Mesendoderm (in vitro differentiated cells): ENCODE data around the gene CFAP20.

Experiments
- DNase-seq: peaks from one replicate; pipeline ENCODE4 v3.0.0; 2013
- H2AK5ac ChIP-seq: 2 replicates; pipeline ENCODE4 v1.6.1; 2013; ENCODE audit warnings: low read length, inconsistent platforms
- H2BK120ac ChIP-seq: 2 replicates; pipeline ENCODE4 v1.6.1; 2013; ENCODE audit warnings: low read depth, mild to moderate bottlenecking, low read length, moderate library complexity, mixed read lengths
- H2BK15ac ChIP-seq: replicated peaks from 2 replicates; pipeline ENCODE4 v1.6.1; 2013; ENCODE audit warnings: low read depth, mild to moderate bottlenecking, moderate library complexity
- H2BK5ac ChIP-seq: 2 replicates; pipeline ENCODE4 v1.6.1; 2013; ENCODE audit warnings: low read length, inconsistent platforms
- H3K18ac ChIP-seq: 2 replicates; pipeline ENCODE4 v1.6.1; 2013; ENCODE audit warnings: mild to moderate bottlenecking, low read length, mixed read lengths
- H3K23ac ChIP-seq: one replicate; pipeline ENCODE4 v1.6.1; 2013; ENCODE audit warnings: low read length
- H3K27ac ChIP-seq: 2 replicates; pipeline ENCODE4 v1.5.1; 2013; ENCODE audit warnings: low read depth, mild to moderate bottlenecking, inconsistent platforms, low read length, moderate library complexity
- H3K27me3 ChIP-seq: 2 replicates; pipeline ENCODE4 v1.6.1; 2013; ENCODE audit warnings: low read length, control low read depth, mild to moderate bottlenecking, inconsistent platforms; ENCODE audit not compliant: insufficient read depth, poor library complexity
- H3K36me3 ChIP-seq: 2 replicates; pipeline ENCODE4 v1.6.1; 2013; ENCODE audit warnings: low read length, inconsistent platforms; ENCODE audit not compliant: control insufficient read depth, insufficient read depth
- H3K4ac ChIP-seq: one replicate; pipeline ENCODE4 v1.6.1; 2013; ENCODE audit warnings: low read depth, mild to moderate bottlenecking, low read length, moderate library complexity
- H3K4me1 ChIP-seq: 2 replicates; pipeline ENCODE4 v1.6.1; 2013; ENCODE audit warnings: low read depth, low read length, inconsistent platforms; ENCODE audit not compliant: control insufficient read depth
- H3K4me2 ChIP-seq: 2 replicates; pipeline ENCODE4 v1.6.1; 2013; ENCODE audit warnings: low read length
- H3K4me3 ChIP-seq: 2 replicates; pipeline ENCODE4 v1.5.1; 2013; ENCODE audit warnings: mild to moderate bottlenecking, low read length
- H3K56ac ChIP-seq: one replicate; pipeline ENCODE4 v1.6.1; 2013; ENCODE audit warnings: low read length
- H3K79me1 ChIP-seq: 2 replicates; pipeline ENCODE4 v1.6.1; 2013; ENCODE audit warnings: low read length, inconsistent platforms
- H3K79me2 ChIP-seq: 2 replicates; pipeline ENCODE4 v1.6.1; 2013; ENCODE audit warnings: mild to moderate bottlenecking, low read length; ENCODE audit not compliant: control insufficient read depth, insufficient read depth
- H3K9ac ChIP-seq: 2 replicates; pipeline ENCODE4 v1.6.1; 2013; ENCODE audit warnings: low read length, inconsistent platforms
- H4K5ac ChIP-seq: one replicate; pipeline ENCODE4 v1.6.1; 2013; ENCODE audit warnings: low read length
- H4K8ac ChIP-seq: one replicate; pipeline ENCODE4 v1.6.1; 2013; ENCODE audit warnings: low read depth, mild to moderate bottlenecking, control low read depth, low read length, moderate library complexity
- WGBS: extraction: QIAGEN DNeasy Blood & Tissue Kit; methylation state at CpG from one replicate; pipeline ENCODE4 v1.1.7; 2013; ENCODE audit warnings: low lambda C conversion rate, missing lambda C conversion rate; ENCODE audit not compliant: insufficient coverage; ENCODE audit errors: extremely low coverage; 5-methylcytosine and 5-hydroxymethylcytosine counted together

The CFAP20 gene

GRCh38 chr16:58158725-58159124 is 29.5 kb upstream of the CFAP20 start:
- no peak overlapping the region for H4K5ac ChIP-seq
- no peak for DNase-seq
- no peaks in the 10 kb centered on the region for H3K79me1 ChIP-seq
- H2BK15ac ChIP-seq: no peak overlapping the region
- H3K27ac ChIP-seq: no peak overlapping the region
- H3K4me3 ChIP-seq: no peak overlapping the region
- H3K9ac ChIP-seq: no peak overlapping the region
- H2BK5ac ChIP-seq: no peak overlapping the region
- H3K79me2 ChIP-seq: no peaks in the 10 kb centered on the region
- no peaks in the 10 kb centered on the region for H3K27me3 ChIP-seq
- H3K4me1 ChIP-seq: no peaks in the 10 kb centered on the region
- H3K56ac ChIP-seq: no peak overlapping the region
- H3K36me3 ChIP-seq: peaks cover 5% of the 10 kb centered on the region
- no peak overlapping the region for H2AK5ac ChIP-seq
- no peak overlapping the region for H3K23ac ChIP-seq
- no peak overlapping the region for H4K8ac ChIP-seq
- H3K4me2 ChIP-seq: no peak overlapping the region
- no peak overlapping the region for H2BK120ac ChIP-seq
- WGBS: no CpG with 5 or more reads among the region's 3 CpGs
- no peak overlapping the region for H3K4ac ChIP-seq
- no peak overlapping the region for H3K18ac ChIP-seq

- H2BK15ac ChIP-seq: no peak overlapping the region
- H3K36me3 ChIP-seq: peaks cover 5% of the 10 kb centered on the region
- H3K9ac ChIP-seq: no peak overlapping the region
- H3K4ac ChIP-seq: no peak overlapping the region
- H3K27me3 ChIP-seq: no peaks in the 10 kb centered on the region
- no peaks in the 10 kb centered on the region for H3K79me2 ChIP-seq
- H4K5ac ChIP-seq: no peak overlapping the region
- H3K4me3 ChIP-seq: no peak overlapping the region
- no peak overlapping the region for H4K8ac ChIP-seq
- WGBS: no CpG with 5 or more reads among the region's 29 CpGs
- no peak overlapping the region for H3K23ac ChIP-seq
- no peak overlapping the region for H2BK5ac ChIP-seq
- no peak overlapping the region for H3K27ac ChIP-seq
- H3K4me1 ChIP-seq: no peaks in the 10 kb centered on the region
- DNase-seq: peak; percentile 10
- H2BK120ac ChIP-seq: no peak overlapping the region
- no peak overlapping the region for H3K18ac ChIP-seq
- no peak overlapping the region for H3K4me2 ChIP-seq
- no peaks in the 10 kb centered on the region for H3K79me1 ChIP-seq
- no peak overlapping the region for H3K56ac ChIP-seq
- no peak overlapping the region for H2AK5ac ChIP-seq
These were observed 28.9 kb upstream of the CFAP20 start for GRCh38 chr16:58157951-58158540.

GRCh38 chr16:58157239-58157638 is 28.1 kb upstream of the CFAP20 start:
- H3K4me1 ChIP-seq: no peaks in the 10 kb centered on the region
- H4K8ac ChIP-seq: no peak overlapping the region
- H2BK15ac ChIP-seq: no peak overlapping the region
- no peak overlapping the region for H2AK5ac ChIP-seq
- H3K79me2 ChIP-seq: no peaks in the 10 kb centered on the region
- H3K4me3 ChIP-seq: no peak overlapping the region
- no peak overlapping the region for H3K56ac ChIP-seq
- H3K23ac ChIP-seq: no peak overlapping the region
- H3K79me1 ChIP-seq: no peaks in the 10 kb centered on the region
- no peak overlapping the region for H2BK120ac ChIP-seq
- no peak overlapping the region for H3K4me2 ChIP-seq
- no CpG with 5 or more reads among the region's 2 CpGs for WGBS
- H3K27ac ChIP-seq: no peak overlapping the region
- no peak overlapping the region for H3K9ac ChIP-seq
- H4K5ac ChIP-seq: no peak overlapping the region
- no peak overlapping the region for H2BK5ac ChIP-seq
- no peak overlapping the region for H3K18ac ChIP-seq
- DNase-seq: no peak
- H3K36me3 ChIP-seq: peaks cover 3% of the 10 kb centered on the region
- H3K4ac ChIP-seq: no peak overlapping the region
- no peaks in the 10 kb centered on the region for H3K27me3 ChIP-seq

GRCh38 chr16:58155839-58156238 is 26.7 kb upstream of the CFAP20 start:
- H3K23ac ChIP-seq: no peak overlapping the region
- no peaks in the 10 kb centered on the region for H3K36me3 ChIP-seq
- no peak overlapping the region for H2BK5ac ChIP-seq
- no peak overlapping the region for H2BK15ac ChIP-seq
- H3K56ac ChIP-seq: no peak overlapping the region
- no peaks in the 10 kb centered on the region for H3K27me3 ChIP-seq
- H3K4me1 ChIP-seq: no peaks in the 10 kb centered on the region
- no peak overlapping the region for H3K4me2 ChIP-seq
- H2AK5ac ChIP-seq: no peak overlapping the region
- DNase-seq: no peak
- no CpG with 5 or more reads among the region's 2 CpGs for WGBS
- H2BK120ac ChIP-seq: no peak overlapping the region
- no peak overlapping the region for H3K9ac ChIP-seq
- H3K18ac ChIP-seq: no peak overlapping the region
- no peaks in the 10 kb centered on the region for H3K79me1 ChIP-seq
- no peak overlapping the region for H3K4me3 ChIP-seq
- H3K79me2 ChIP-seq: no peaks in the 10 kb centered on the region
- H4K8ac ChIP-seq: no peak overlapping the region
- no peak overlapping the region for H3K4ac ChIP-seq
- no peak overlapping the region for H3K27ac ChIP-seq
- H4K5ac ChIP-seq: no peak overlapping the region

- WGBS: no CpG with 5 or more reads among the region's 2 CpGs
- Histone ChIP-seq H3K4me2 (no peak overlapping the region), H2BK5ac (no peak overlapping the region)
These were observed 25.2 kb upstream of the CFAP20 start for GRCh38 chr16:58154345-58154744.

GRCh38 chr16:58152246-58152868 is 23.2 kb upstream of the CFAP20 start:
- DNase-seq: no peak
- H3K56ac ChIP-seq: no peak overlapping the region
- no peaks in the 10 kb centered on the region for H3K79me1 ChIP-seq
- H3K4me3 ChIP-seq: no peak overlapping the region
- H4K5ac ChIP-seq: no peak overlapping the region
- no peak overlapping the region for H3K9ac ChIP-seq
- H3K27me3 ChIP-seq: no peaks in the 10 kb centered on the region
- no peak overlapping the region for H3K27ac ChIP-seq
- H2BK120ac ChIP-seq: no peak overlapping the region
- no peaks in the 10 kb centered on the region for H3K4me1 ChIP-seq
- H2AK5ac ChIP-seq: no peak overlapping the region
- no peak overlapping the region for H2BK15ac ChIP-seq
- H3K36me3 ChIP-seq: no peaks in the 10 kb centered on the region
- WGBS: no CpG with 5 or more reads among the region's 8 CpGs
- H3K4ac ChIP-seq: no peak overlapping the region
- H3K4me2 ChIP-seq: no peak overlapping the region
- no peak overlapping the region for H3K23ac ChIP-seq
- H3K18ac ChIP-seq: no peak overlapping the region
- H2BK5ac ChIP-seq: no peak overlapping the region
- H3K79me2 ChIP-seq: no peaks in the 10 kb centered on the region
- no peak overlapping the region for H4K8ac ChIP-seq

More at GRCh38 chr16:58154345-58154744, 25.2 kb upstream of the CFAP20 start:
- Histone ChIP-seq H2BK120ac (no peak overlapping the region), H3K23ac (no peak overlapping the region), H3K9ac (no peak overlapping the region), H2BK15ac (no peak overlapping the region), H3K56ac (no peak overlapping the region), H3K27ac (no peak overlapping the region), H2AK5ac (no peak overlapping the region), H3K4me3 (no peak overlapping the region), H3K27me3 (no peaks in the 10 kb centered on the region), H3K4me1 (no peaks in the 10 kb centered on the region), H3K79me2 (no peaks in the 10 kb centered on the region), H3K36me3 (no peaks in the 10 kb centered on the region), H3K18ac (no peak overlapping the region), H4K8ac (no peak overlapping the region), H3K4ac (no peak overlapping the region), H4K5ac (no peak overlapping the region), H3K79me1 (no peaks in the 10 kb centered on the region)
- DNase-seq: no peak
